Measurements from ENCODE around the gene PTPN12. TPM values are rescaled to one million over a fixed set of nuclear protein-coding genes. Genes with fewer than 3 reads are reported as not detected.

PTPN12 gene
- total RNA-seq, 4 donors from 2014 or later: 29.4 to 97.9 (median 63.2) TPM

GRCh38 chr7:77566421-77566820, 29.3 kb downstream of the PTPN12 start:
- Histone ChIP-seq H3K27me3 (no peaks in the 10 kb centered on the region), H3K27ac (no peak overlapping the region), H3K4me3 (no peak overlapping the region), H3K4me1 (peaks cover 0 to 53% (median 7%) of the 10 kb centered on the region in 3 donors), H3K9me3 (no peaks in the 10 kb centered on the region), H3K36me3 (peaks cover 0 to 6% (median 0%) of the 10 kb centered on the region in 3 donors)
- no peak for TF ChIP-seq CTCF (IDR thresholded peaks at IDR 0.05)
- TF ChIP-seq POLR2A (IDR thresholded peaks at IDR 0.05): no peak
- 90 to 95% methylated on average over 9 of the region's 9 CpGs for WGBS, 2 donors
- no peak for DNase-seq
- intact Hi-C loops (cut with DNase I): no loop called here

GRCh38 chr7:77569514-77570232, 32.6 kb downstream of the PTPN12 start:
- no peak for DNase-seq
- TF ChIP-seq POLR2A (IDR thresholded peaks at IDR 0.05) (no peak), CTCF (IDR thresholded peaks at IDR 0.05) (no peak)
- intact Hi-C loops (cut with DNase I): no loop called here
- H3K36me3 ChIP-seq: peaks cover 0 to 38% (median 7%) of the 10 kb centered on the region in 3 donors
- no peaks in the 10 kb centered on the region for H3K27me3 ChIP-seq
- WGBS, 2 donors: 84% methylated on average over 8 of the region's 8 CpGs
- no peaks in the 10 kb centered on the region for H3K9me3 ChIP-seq
- H3K27ac ChIP-seq: no peak overlapping the region
- no peak overlapping the region for H3K4me3 ChIP-seq
- H3K4me1 ChIP-seq: peaks cover 0 to 41% (median 4%) of the 10 kb centered on the region in 3 donors

- no peak for DNase-seq
- 63 to 70% methylated on average over 3 of the region's 3 CpGs for WGBS, 2 donors
- peaks cover 0 to 46% (median 7%) of the 10 kb centered on the region in 3 donors for H3K36me3 ChIP-seq
- intact Hi-C loops (cut with DNase I): no loop called here
- H3K9me3 ChIP-seq: no peaks in the 10 kb centered on the region
- TF ChIP-seq POLR2A (IDR thresholded peaks at IDR 0.05): no peak
- no peak for TF ChIP-seq CTCF (IDR thresholded peaks at IDR 0.05)
- peaks cover 0 to 38% (median 4%) of the 10 kb centered on the region in 3 donors for H3K4me1 ChIP-seq
- no peak overlapping the region for H3K4me3 ChIP-seq
- H3K27me3 ChIP-seq: no peaks in the 10 kb centered on the region
- no peak overlapping the region for H3K27ac ChIP-seq
Observed at GRCh38 chr7:77570330-77571011, 33.4 kb downstream of the PTPN12 start.

- H3K36me3 ChIP-seq: peaks cover 0 to 60% (median 7%) of the 10 kb centered on the region in 3 donors
- DNase-seq: no peak
- H3K27me3 ChIP-seq: no peaks in the 10 kb centered on the region
- no peak overlapping the region for H3K4me3 ChIP-seq
- 87 to 91% methylated on average over 6 of the region's 6 CpGs for WGBS, 2 donors
- no peaks in the 10 kb centered on the region for H3K9me3 ChIP-seq
- H3K4me1 ChIP-seq: peaks cover 0 to 25% (median 4%) of the 10 kb centered on the region in 3 donors
- intact Hi-C loops (cut with DNase I): no loop called here
- H3K27ac ChIP-seq: no peak overlapping the region
- TF ChIP-seq POLR2A (IDR thresholded peaks at IDR 0.05) (no peak), CTCF (IDR thresholded peaks at IDR 0.05) (no peak)
Observed at GRCh38 chr7:77571801-77572200, 34.7 kb downstream of the PTPN12 start.

- Histone ChIP-seq H3K36me3 (peaks cover 0 to 74% (median 7%) of the 10 kb centered on the region in 3 donors), H3K4me1 (peaks cover 0 to 13% (median 4%) of the 10 kb centered on the region in 3 donors), H3K4me3 (no peak overlapping the region), H3K27ac (no peak overlapping the region), H3K27me3 (no peaks in the 10 kb centered on the region), H3K9me3 (no peaks in the 10 kb centered on the region)
- WGBS, 2 donors: 73 to 87% methylated on average over 6 to 7 of the region's 7 CpGs
- no peak for DNase-seq
- no peak for TF ChIP-seq CTCF (IDR thresholded peaks at IDR 0.05)
- no peak for TF ChIP-seq POLR2A (IDR thresholded peaks at IDR 0.05)
- intact Hi-C loops (cut with DNase I): no loop called here
Observed at GRCh38 chr7:77575187-77575586, 38.1 kb downstream of the PTPN12 start.
